Left lung (tissue), 10 donors: ENCODE results near the gene DDX25. TPM values are rescaled to one million over a fixed set of nuclear protein-coding genes. Genes with fewer than 3 reads are reported as not detected.

Experiments used
- ATAC-seq: fragments of 200-7000 bp; cut with Tn5 transposase; one replicate; pipeline ENCODE4 v1.9.1; 2020; ENCODE audit warnings: moderate library complexity
- DNase-seq, 4 donors: peaks; one replicate each; pipeline ENCODE4 v3.0.0-alpha.2; 2013 to 2020
- H3K27ac ChIP-seq, 2 donors: fragments of 200-600 bp; sonication (generic) in 1 of 2; one replicate each; pipeline versions ENCODE4 v1.5.0 to v1.8.0; 2020 to 2021
- H3K27me3 ChIP-seq, 2 donors: fragments of 200-600 bp; sonication (generic) in 1 of 2; one replicate each; pipeline versions ENCODE4 v1.5.0 to v1.8.0; 2020 to 2021
- H3K36me3 ChIP-seq, 2 donors: fragments of 200-600 bp; sonication (generic) in 1 of 2; one replicate each; pipeline versions ENCODE4 v1.5.0 to v1.8.0; 2020 to 2021
- H3K4me1 ChIP-seq, 2 donors: fragments of 200-600 bp; one replicate each; pipeline ENCODE4 v1.8.0; 2021
- H3K4me3 ChIP-seq, 2 donors: fragments of 200-600 bp; sonication (generic) in 1 of 2; one replicate each; pipeline versions ENCODE4 v1.5.0 to v1.8.0; 2020 to 2021; ENCODE audit warnings: mild to moderate bottlenecking in 1 of 2
- H3K9me3 ChIP-seq, 2 donors: fragments of 200-600 bp; sonication (generic) in 1 of 2; one replicate each; pipeline versions ENCODE4 v1.5.0 to v1.8.0; 2020 to 2021
- CTCF ChIP-seq, 2 donors: fragments of 200-600 bp; sonication (generic) in 1 of 2; IDR thresholded peaks; one replicate each; pipeline versions ENCODE4 v1.5.0 to v1.8.0; 2021; ENCODE audit warnings: antibody characterized with exemption in 2 of 2
- intact Hi-C, 2 donors: fragments of 100-400 bp; cut with DNase I; formaldehyde crosslinking; loops; one replicate each; pipeline versions ENCODE4 v1.11.2 to v1.14.2; 2022
- polyA plus RNA-seq, 6 donors: library from polyadenylated mRNA; unstranded; fragments of 120-200 nt; gene quantifications; one replicate each; pipeline ENCODE4 v1.2.1, GENCODE V29; 2013; ENCODE audit not compliant: insufficient read length in 6 of 6
- total RNA-seq, 2 donors: library from RNA; stranded (reverse); fragmentation: NEBNext Ultra II Directional; extraction: Animal tissue kit (Norgen Biotek cat#: 25700); gene quantifications; one replicate each; pipeline ENCODE4 v1.2.1, GENCODE V29; 2021
- donor health status: DM: no; HTN: yes; CAD: no.
- donor health status: DM: no; HTN: no; CAD: no.

DDX25 gene
- total and polyA plus RNA-seq, 8 donors, result 0.47 to 2.5 (median 2.0) TPM; not detected in 1

- Histone ChIP-seq H3K9me3 (no peaks in the 10 kb centered on the region), H3K4me3 (no peak overlapping the region), H3K27ac (no peak overlapping the region), H3K27me3 (no peaks in the 10 kb centered on the region), H3K4me1 (no peaks in the 10 kb centered on the region), H3K36me3 (no peaks in the 10 kb centered on the region)
- intact Hi-C loops, result no loop called here
- DNase-seq (peak in 1 of 4 donors; percentile 33), ATAC-seq (peak; percentile 83)
- peak; percentile 49 to 53 for TF ChIP-seq CTCF (IDR thresholded peaks at IDR 0.05)
Observed at GRCh38 chr11:125941619-125942611, 37.6 kb downstream of the DDX25 start.

- no peak for ATAC-seq
- no peaks in the 10 kb centered on the region for H3K4me1 ChIP-seq
- DNase-seq, result no peak
- no peaks in the 10 kb centered on the region for H3K9me3 ChIP-seq
- no peak overlapping the region for H3K27ac ChIP-seq
- no peaks in the 10 kb centered on the region for H3K27me3 ChIP-seq
- intact Hi-C loops, result no loop called here
- no peak overlapping the region for H3K4me3 ChIP-seq
- no peaks in the 10 kb centered on the region for H3K36me3 ChIP-seq
- TF ChIP-seq CTCF (IDR thresholded peaks at IDR 0.05), result no peak
Observed at GRCh38 chr11:125942771-125943428, 38.6 kb downstream of the DDX25 start.

GRCh38 chr11:125943661-125944349, 39.5 kb downstream of the DDX25 start:
- no peak for TF ChIP-seq CTCF (IDR thresholded peaks at IDR 0.05)
- ATAC-seq (no peak), DNase-seq (no peak)
- Histone ChIP-seq H3K4me1 (no peaks in the 10 kb centered on the region), H3K27ac (no peak overlapping the region), H3K27me3 (no peaks in the 10 kb centered on the region), H3K9me3 (no peaks in the 10 kb centered on the region), H3K4me3 (no peak overlapping the region), H3K36me3 (no peaks in the 10 kb centered on the region)
- intact Hi-C loops, result no loop called here

GRCh38 chr11:125944350-125945010, 40.2 kb downstream of the DDX25 start:
- H3K36me3 ChIP-seq, result no peaks in the 10 kb centered on the region
- H3K9me3 ChIP-seq, result no peaks in the 10 kb centered on the region
- H3K27me3 ChIP-seq, result no peaks in the 10 kb centered on the region
- no peak for TF ChIP-seq CTCF (IDR thresholded peaks at IDR 0.05)
- no peaks in the 10 kb centered on the region for H3K4me1 ChIP-seq
- no peak overlapping the region for H3K4me3 ChIP-seq
- H3K27ac ChIP-seq, result no peak overlapping the region
- ATAC-seq, result no peak
- DNase-seq, result no peak
- intact Hi-C loops, result no loop called here
